Muscle layer of colon (tissue), 2 donors: ENCODE results near the gene TAF10.

Experiments
- H3K27ac ChIP-seq: one replicate; pipeline ENCODE4 v1.7.0; 2013; ENCODE audit warnings: low read depth, mild to moderate bottlenecking, low read length, moderate library complexity
- H3K27me3 ChIP-seq, 2 donors: one replicate each; pipeline ENCODE4 v1.7.0; 2013; ENCODE audit warnings: low read length in 2 of 2, mild to moderate bottlenecking in 2 of 2; ENCODE audit not compliant: insufficient read depth in 2 of 2, control insufficient read depth in 1 of 2
- H3K36me3 ChIP-seq: one replicate; pipeline ENCODE4 v1.7.0; 2013; ENCODE audit warnings: mild to moderate bottlenecking, low read length; ENCODE audit not compliant: insufficient read depth
- H3K4me1 ChIP-seq: one replicate; pipeline ENCODE4 v1.7.0; 2013; ENCODE audit warnings: mild to moderate bottlenecking, low read length; ENCODE audit not compliant: insufficient read depth
- H3K4me3 ChIP-seq, 2 donors: one replicate each; pipeline ENCODE4 v1.7.0; 2013; ENCODE audit warnings: low read length in 2 of 2, low read depth in 1 of 2, mild to moderate bottlenecking in 1 of 2, moderate library complexity in 1 of 2
- H3K9ac ChIP-seq: one replicate; pipeline ENCODE4 v1.7.0; 2013; ENCODE audit warnings: low read length
- H3K9me3 ChIP-seq: one replicate; pipeline ENCODE4 v1.7.0; 2013; ENCODE audit warnings: mild to moderate bottlenecking, low read length
- donor health status: abdominal sarcoma.
- donor health status: Adenocarcinoma of cecum.

TAF10 gene

DNA sequence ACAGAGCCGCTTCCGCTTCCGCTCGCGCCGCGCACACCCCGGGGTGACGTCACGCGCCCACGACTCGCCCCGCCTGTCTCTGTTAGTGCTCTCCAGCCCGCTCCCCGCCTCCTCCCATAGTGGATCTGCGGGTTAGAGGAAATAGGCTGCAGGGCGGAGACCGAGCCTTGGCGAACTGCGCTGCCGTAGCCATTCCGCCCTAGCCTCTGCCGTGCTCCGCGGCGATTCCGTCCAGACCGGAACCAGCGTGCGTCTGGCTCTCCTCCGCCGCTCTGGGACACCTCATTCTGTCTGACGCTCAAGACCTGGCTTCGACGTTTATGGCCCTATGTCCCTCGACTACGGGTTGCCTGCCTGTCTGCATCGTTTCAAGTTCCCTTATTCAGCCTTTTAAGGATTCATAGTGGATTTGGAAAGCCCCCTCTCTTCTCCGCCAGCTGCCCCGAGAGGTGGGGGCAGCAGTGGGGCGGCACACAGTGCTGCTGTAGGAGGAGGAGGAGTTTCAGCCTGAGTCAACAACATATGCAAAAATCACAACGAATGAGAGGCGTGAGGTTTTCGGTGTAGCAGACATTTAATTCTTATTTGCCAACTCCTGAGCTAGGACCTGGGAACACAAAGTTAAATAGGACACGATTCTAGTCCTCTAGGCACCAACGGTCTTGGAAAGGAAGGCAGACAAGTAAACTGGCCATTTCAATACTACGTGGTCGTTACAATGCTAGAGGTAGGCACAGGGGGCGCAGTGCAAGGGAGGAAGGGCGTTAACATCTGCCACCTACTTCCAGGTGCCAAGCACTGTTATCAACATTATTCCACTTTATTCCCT, at the start of gene TAF10:
Gene TAF10, minus strand, starts transcription at position 4 of the 829 bp plus-strand sequence. CDS start 27 bp downstream, outside the sequence.
- H3K36me3 ChIP-seq = peaks cover 78% of the 10 kb centered on the region
- H3K27me3 ChIP-seq = no peaks in the 10 kb centered on the region
- peaks cover 55% of the 10 kb centered on the region for H3K4me1 ChIP-seq
- H3K27ac ChIP-seq = peak within 1 kb of the TSS; percentile 97
- H3K9me3 ChIP-seq = no peaks in the 10 kb centered on the region
- H3K4me3 ChIP-seq = peak within 1 kb of the TSS; percentile 44 to 71
- H3K9ac ChIP-seq = peak within 1 kb of the TSS; percentile 89

DNA sequence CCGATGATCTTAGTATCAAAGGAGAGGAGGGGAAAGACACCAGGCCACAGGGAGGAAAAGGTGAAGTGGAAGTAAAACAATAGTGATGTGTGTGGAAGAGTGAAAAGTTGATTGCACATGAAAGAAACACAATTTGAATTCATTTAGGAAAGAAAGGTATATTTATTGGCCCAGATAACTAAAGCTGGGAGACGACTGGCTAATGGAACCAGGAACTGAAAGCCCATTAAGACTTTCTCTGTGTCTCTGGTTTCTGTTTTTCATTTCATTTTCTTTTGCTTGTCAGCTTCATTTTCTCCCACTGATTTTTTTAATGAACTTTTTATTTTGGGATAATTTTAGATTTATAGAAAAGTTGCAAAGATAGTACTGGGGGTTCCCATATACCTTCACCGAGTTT, 48.7 kb upstream of the TAF10 start:
- Histone ChIP-seq H3K9ac (no peak overlapping the region), H3K36me3 (no peaks in the 10 kb centered on the region), H3K4me3 (no peak overlapping the region), H3K27ac (no peak overlapping the region), H3K9me3 (no peaks in the 10 kb centered on the region), H3K27me3 (no peaks in the 10 kb centered on the region), H3K4me1 (peaks cover 23% of the 10 kb centered on the region)

DNA sequence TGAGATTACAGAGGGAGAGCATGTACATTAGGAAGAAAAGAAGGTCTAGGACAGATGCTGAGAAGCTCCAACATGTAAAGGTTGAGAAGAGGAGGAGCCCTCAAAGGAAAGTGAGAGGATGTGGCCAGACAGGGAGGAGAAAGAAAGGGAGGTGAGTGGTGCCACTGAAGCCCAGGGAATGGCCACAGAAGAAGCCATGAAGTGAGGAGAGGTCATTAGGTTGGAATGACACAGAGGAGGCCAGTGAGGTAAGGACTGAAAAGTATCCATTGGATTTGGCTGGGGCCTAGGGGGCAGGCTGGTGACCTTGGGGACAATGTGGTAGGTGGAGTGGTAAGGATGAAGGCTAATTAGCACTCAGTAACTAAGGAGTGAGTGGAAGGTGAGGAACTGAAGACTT, 46.6 kb upstream of the TAF10 start:
- Histone ChIP-seq H3K36me3 (no peaks in the 10 kb centered on the region), H3K9me3 (no peaks in the 10 kb centered on the region), H3K9ac (no peak overlapping the region), H3K4me3 (no peak overlapping the region), H3K4me1 (peaks cover 26% of the 10 kb centered on the region), H3K27me3 (no peaks in the 10 kb centered on the region), H3K27ac (no peak overlapping the region)

- Histone ChIP-seq H3K9ac (no peak overlapping the region), H3K36me3 (no peaks in the 10 kb centered on the region), H3K4me3 (no peak overlapping the region), H3K27me3 (no peaks in the 10 kb centered on the region), H3K4me1 (peaks cover 20% of the 10 kb centered on the region), H3K9me3 (no peaks in the 10 kb centered on the region), H3K27ac (no peak overlapping the region)
Measured at GRCh38 chr11:6657346-6657745, 45.3 kb upstream of the TAF10 start.

- H3K9ac ChIP-seq = no peak overlapping the region
- H3K9me3 ChIP-seq = no peaks in the 10 kb centered on the region
- H3K27ac ChIP-seq = peak overlapping the region; percentile 86
Measured at GRCh38 chr11:6656936-6657335, 44.9 kb upstream of the TAF10 start.

DNA sequence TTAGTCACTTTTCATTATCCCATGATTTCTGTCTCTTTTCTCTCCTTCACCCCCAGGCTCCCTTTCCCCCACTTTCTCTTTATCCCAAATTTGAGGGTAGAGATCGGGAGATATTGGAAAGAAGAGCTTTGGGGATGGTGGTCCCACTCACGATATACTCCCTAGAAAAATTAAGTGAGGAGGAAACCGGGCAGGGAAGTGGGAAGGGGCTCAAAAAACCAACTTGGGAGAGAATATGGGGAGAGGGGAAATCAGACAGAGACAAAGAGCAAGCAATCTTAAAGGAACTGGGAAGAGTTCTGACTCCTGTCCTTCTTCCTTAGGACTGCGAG, 44.5 kb upstream of the TAF10 start:
- Histone ChIP-seq H3K27me3 (no peaks in the 10 kb centered on the region), H3K9ac (peak overlapping the region; percentile 54), H3K27ac (peak overlapping the region; percentile 86), H3K36me3 (no peaks in the 10 kb centered on the region), H3K9me3 (no peaks in the 10 kb centered on the region), H3K4me1 (peaks cover 22% of the 10 kb centered on the region), H3K4me3 (peak overlapping the region in 1 of 2 donors; percentile 76)

More at GRCh38 chr11:6656936-6657335, 44.9 kb upstream of the TAF10 start:
- no peaks in the 10 kb centered on the region for H3K36me3 ChIP-seq
- H3K4me1 ChIP-seq = peaks cover 20% of the 10 kb centered on the region
- H3K4me3 ChIP-seq = no peak overlapping the region
- no peaks in the 10 kb centered on the region for H3K27me3 ChIP-seq

DNA sequence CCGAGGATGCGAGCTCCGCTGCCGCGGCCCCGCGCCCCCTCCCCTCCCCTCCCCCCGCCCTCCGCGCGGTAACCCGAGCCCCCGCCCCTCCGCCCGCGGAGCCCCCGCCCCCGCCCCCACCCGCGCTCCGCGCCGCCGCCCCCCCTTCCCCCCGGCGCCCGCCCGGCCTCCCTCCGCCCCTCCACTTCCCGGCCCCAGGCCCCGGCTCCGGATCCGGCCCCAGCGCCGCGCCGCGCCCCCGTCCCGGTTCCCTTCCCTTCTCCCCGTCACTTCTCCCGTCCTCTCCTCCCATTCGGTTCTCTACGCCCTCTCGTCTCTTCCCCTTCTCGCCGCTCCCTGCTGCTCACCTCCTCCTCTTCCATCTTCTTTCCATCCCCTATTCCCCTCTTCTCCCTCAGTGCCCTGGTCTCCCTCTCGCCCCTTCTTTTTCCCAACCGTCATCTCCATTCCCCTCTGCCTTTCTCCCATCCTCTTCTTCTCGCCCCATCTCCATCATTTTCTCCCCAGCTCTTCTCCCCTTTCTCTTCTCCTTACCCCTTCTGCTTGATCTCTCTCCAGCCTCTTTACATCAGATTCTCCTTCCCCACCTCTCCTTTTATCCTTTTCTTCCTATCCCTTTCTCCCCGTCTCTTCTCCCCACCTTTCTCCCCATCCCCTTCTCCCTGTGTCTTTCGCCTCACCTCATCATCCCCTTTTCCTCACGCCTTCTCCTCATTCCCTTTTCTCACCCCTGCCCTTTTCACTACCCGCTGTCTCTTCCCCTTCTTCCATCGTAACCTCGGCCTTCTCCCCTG, 44.0 kb upstream of the TAF10 start, which contains the start of gene DCHS1:
Gene DCHS1, minus strand, starts transcription at position 20 of the 794 bp plus-strand sequence. CDS start 14,196 bp downstream, outside the sequence.
- peak within 1 kb of the TSS; percentile 86 for H3K27ac ChIP-seq
- peak within 1 kb of the TSS; percentile 80 for H3K9ac ChIP-seq
- peak within 1 kb of the TSS; percentile 51 to 77 for H3K4me3 ChIP-seq
- peaks cover 22% of the 10 kb centered on the region for H3K4me1 ChIP-seq
- H3K27me3 ChIP-seq = no peaks in the 10 kb centered on the region
- no peaks in the 10 kb centered on the region for H3K9me3 ChIP-seq
- no peaks in the 10 kb centered on the region for H3K36me3 ChIP-seq

GRCh38 chr11:6655020-6655789, 43.2 kb upstream of the TAF10 start:
- H3K4me3 ChIP-seq = peak overlapping the region; percentile 51 to 77
- peak overlapping the region; percentile 75 for H3K27ac ChIP-seq
- no peaks in the 10 kb centered on the region for H3K27me3 ChIP-seq
- peaks cover 22% of the 10 kb centered on the region for H3K4me1 ChIP-seq
- no peaks in the 10 kb centered on the region for H3K9me3 ChIP-seq
- H3K36me3 ChIP-seq = no peaks in the 10 kb centered on the region
- peak overlapping the region; percentile 80 for H3K9ac ChIP-seq

DNA sequence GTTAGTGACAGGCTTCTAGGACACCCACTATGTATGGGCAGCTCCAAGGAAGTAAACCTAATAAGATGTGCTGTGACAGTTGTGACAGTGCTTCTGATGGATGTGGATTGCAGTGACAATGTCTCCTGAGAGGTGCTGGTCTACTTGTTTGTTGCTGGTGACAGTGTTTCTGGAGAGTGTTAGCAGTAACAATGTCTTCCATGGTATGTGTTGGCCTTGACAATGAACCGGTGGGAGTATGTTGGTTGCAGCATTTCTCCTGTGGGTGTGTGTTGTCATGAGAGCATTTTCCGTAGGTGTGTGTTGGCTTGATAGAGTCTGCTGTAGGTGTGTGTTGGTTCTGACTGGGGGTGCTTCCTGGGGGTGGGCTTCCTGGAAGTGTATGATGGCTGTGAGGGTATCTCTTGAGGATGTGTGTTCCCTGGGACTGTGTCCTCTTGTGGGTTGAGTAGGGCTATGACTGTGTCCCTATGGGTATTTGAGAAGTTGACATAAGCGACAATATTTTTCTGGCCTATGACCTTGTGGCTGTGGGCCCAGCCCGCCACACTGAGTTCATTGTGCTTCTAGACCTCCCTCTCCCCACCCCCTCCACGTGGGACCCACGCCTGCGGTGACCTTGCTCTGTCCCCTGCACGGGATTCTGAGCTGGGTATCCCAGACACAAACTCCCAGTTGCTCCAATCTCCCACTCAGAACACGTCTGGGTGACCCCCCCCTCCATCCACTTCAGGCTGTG, 42.4 kb upstream of the TAF10 start:
- Histone ChIP-seq H3K27ac (peak overlapping the region; percentile 75), H3K4me1 (peaks cover 22% of the 10 kb centered on the region), H3K9me3 (no peaks in the 10 kb centered on the region), H3K9ac (peak overlapping the region; percentile 80), H3K4me3 (peak overlapping the region; percentile 51 to 77), H3K27me3 (no peaks in the 10 kb centered on the region), H3K36me3 (no peaks in the 10 kb centered on the region)

GRCh38 chr11:6653656-6654055, 41.6 kb upstream of the TAF10 start:
- H3K9ac ChIP-seq = no peak overlapping the region
- no peaks in the 10 kb centered on the region for H3K36me3 ChIP-seq
- H3K4me3 ChIP-seq = no peak overlapping the region
- H3K27me3 ChIP-seq = no peaks in the 10 kb centered on the region
- H3K4me1 ChIP-seq = peaks cover 30% of the 10 kb centered on the region
- H3K9me3 ChIP-seq = no peaks in the 10 kb centered on the region
- peak overlapping the region; percentile 28 for H3K27ac ChIP-seq
